GM18520 (cell line): ENCODE data around the gene SRD5A2.

Experiments used
- ATAC-seq: cut with Tn5 transposase; IDR thresholded peaks from one replicate; pipeline ENCODE4 v1.9.1; 2021; ENCODE audit not compliant: unreplicated experiment

SRD5A2 gene

DNA sequence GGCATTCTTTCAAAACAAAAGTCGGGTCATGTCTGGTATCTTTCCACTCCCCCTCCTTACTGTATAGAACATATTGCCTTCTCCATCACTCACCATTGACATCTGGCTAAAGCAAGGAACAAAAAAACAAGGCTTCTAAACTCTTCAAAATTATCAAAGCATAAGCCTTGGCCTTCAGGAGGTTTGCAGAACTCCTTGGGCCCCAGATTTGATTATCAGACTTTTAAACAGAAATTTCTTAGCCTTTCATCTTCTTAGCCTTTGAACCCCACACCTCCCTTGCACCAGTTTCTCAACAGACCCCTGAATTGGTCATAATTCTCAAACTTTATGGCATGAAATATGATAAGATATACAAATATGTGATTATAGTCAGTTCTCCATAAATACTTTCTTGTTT is 106.4 kb downstream of the SRD5A2 start:
- no peak for ATAC-seq
